Cardiac muscle cell (in vitro differentiated cells and primary cell): ENCODE results near the gene ESYT3. TPM values are rescaled to one million over a fixed set of nuclear protein-coding genes. Genes with fewer than 3 reads are reported as not detected.
"Not testable (repeated sequence)": the region's sequence is repeated elsewhere in the genome, so short reads cannot be mapped to it uniquely, and the experiment has no call there.

Experiments
- DNase-seq, 2 donors: peaks; one replicate each; pipeline versions ENCODE4 v3.0.0 to v3.0.0-alpha.2; 2010 to 2017; ENCODE audit warnings: low read depth in 1 of 2, low spot score in 1 of 2
- H3K27ac ChIP-seq: fragments of 200-600 bp; sonication (generic); 2 replicates; pipeline ENCODE4 v1.5.1; 2016
- H3K27me3 ChIP-seq: fragments of 200-600 bp; sonication (generic); 2 replicates; pipeline ENCODE4 v1.6.0; 2016; ENCODE audit warnings: control low read depth
- H3K36me3 ChIP-seq: fragments of 200-600 bp; sonication (generic); 2 replicates; pipeline ENCODE4 v1.5.1; 2016; ENCODE audit warnings: control low read depth
- H3K4me1 ChIP-seq: fragments of 200-600 bp; sonication (generic); 2 replicates; pipeline ENCODE4 v1.8.1; 2017; ENCODE audit warnings: low read depth, mild to moderate bottlenecking, mixed run types
- H3K4me3 ChIP-seq: fragments of 200-600 bp; sonication (generic); 2 replicates; pipeline ENCODE4 v1.5.1; 2016; ENCODE audit warnings: mild to moderate bottlenecking
- H3K9me3 ChIP-seq: fragments of 200-600 bp; sonication (generic); 2 replicates; pipeline ENCODE4 v1.5.1; 2017; ENCODE audit warnings: low read depth, mild to moderate bottlenecking, control low read depth
- polyA plus RNA-seq: library from polyadenylated mRNA; unstranded; fragments of >200 nt; fragmentation: Nextera tagmentation; extraction: Ambion mirVana; gene quantifications from 2 replicates; pipeline ENCODE4 v1.2.1, GENCODE V29; 2016
- total RNA-seq: library from RNA; depleted of rRNA; stranded (reverse); fragments of >200 nt; gene quantifications from 2 replicates; pipeline ENCODE4 v1.2.3, GENCODE V29; 2016
- TF ChIP-seq, protein P1 (sequence below): IDR thresholded peaks from 2 replicates; pipeline ENCODE4 v1.5.1; 2012; ENCODE audit warnings: low read depth, mild to moderate bottlenecking, low read length

Gene ESYT3
- total and polyA plus RNA-seq, 2 experiments from 2014 or later: 1.8 to 6.3 TPM

DNA sequence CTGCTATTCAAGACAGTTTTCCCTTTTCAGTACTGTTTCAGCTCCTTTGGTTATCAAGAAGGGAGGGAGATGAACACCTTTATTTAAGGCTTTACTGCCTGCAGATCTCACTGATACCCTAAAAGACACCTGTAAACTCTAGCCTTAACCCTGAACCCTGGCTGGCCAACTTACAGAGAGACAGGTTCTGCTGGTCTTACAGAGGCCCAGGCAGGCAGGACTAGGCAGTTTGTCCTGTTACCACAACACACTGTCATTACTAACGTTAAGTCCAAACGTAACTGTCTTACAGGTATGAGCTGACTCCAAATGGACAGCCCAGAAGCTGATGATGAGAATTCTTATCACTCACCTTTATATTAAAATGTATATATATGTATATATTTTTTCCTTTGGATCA, 42.1 kb downstream of the ESYT3 start:
- H3K4me3 ChIP-seq: no peak overlapping the region
- no peaks in the 10 kb centered on the region for H3K27me3 ChIP-seq
- DNase-seq: no peak
- no peaks in the 10 kb centered on the region for H3K9me3 ChIP-seq
- TF ChIP-seq, protein P1, sequence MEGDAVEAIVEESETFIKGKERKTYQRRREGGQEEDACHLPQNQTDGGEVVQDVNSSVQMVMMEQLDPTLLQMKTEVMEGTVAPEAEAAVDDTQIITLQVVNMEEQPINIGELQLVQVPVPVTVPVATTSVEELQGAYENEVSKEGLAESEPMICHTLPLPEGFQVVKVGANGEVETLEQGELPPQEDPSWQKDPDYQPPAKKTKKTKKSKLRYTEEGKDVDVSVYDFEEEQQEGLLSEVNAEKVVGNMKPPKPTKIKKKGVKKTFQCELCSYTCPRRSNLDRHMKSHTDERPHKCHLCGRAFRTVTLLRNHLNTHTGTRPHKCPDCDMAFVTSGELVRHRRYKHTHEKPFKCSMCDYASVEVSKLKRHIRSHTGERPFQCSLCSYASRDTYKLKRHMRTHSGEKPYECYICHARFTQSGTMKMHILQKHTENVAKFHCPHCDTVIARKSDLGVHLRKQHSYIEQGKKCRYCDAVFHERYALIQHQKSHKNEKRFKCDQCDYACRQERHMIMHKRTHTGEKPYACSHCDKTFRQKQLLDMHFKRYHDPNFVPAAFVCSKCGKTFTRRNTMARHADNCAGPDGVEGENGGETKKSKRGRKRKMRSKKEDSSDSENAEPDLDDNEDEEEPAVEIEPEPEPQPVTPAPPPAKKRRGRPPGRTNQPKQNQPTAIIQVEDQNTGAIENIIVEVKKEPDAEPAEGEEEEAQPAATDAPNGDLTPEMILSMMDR: no peak
- H3K36me3 ChIP-seq: no peaks in the 10 kb centered on the region
- peaks cover 3% of the 10 kb centered on the region for H3K4me1 ChIP-seq
- H3K27ac ChIP-seq: no peak overlapping the region

DNA sequence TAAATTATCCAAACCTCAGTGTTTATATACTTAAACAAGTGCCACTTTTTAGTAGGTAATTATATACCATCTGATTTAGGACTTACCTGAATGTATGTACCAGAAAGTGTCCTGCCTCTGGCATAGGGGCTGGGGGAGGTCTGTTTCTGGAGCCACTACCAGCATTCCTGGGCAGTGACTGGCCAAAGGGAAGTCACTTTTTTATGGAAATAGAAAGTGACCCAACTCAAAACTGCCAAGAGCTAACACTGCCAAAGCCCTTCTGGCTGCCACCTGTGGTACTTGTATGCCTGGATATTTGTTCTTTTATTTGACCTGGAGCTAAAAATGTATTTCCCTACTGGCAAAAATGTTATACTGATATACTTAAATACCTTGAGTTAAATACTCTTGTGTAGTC, 42.7 kb downstream of the ESYT3 start:
- no peak overlapping the region for H3K4me3 ChIP-seq
- no peaks in the 10 kb centered on the region for H3K9me3 ChIP-seq
- TF ChIP-seq, protein P1: no peak
- no peak for DNase-seq
- no peak overlapping the region for H3K27ac ChIP-seq
- H3K36me3 ChIP-seq: no peaks in the 10 kb centered on the region
- H3K27me3 ChIP-seq: no peaks in the 10 kb centered on the region
- peaks cover 3% of the 10 kb centered on the region for H3K4me1 ChIP-seq

DNA sequence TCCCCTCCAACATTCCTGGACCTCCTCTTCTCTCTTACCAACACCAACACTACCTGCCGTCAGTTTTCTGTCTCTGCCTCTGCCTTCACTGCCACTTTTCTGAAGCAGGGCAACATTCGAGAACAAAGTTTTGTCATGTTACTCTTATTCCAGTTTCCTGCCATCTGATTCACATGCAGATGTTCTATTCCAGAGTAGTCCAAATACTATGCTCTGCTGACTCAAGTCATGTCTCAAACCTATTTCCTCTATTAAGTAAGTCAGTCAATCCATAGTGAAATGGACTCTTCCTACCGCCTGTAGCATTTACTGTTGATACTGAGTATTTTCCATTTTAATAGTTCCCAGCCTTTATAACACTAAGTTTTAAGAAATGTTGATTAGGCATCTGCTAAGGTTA, 43.4 kb downstream of the ESYT3 start:
- TF ChIP-seq, protein P1: no peak
- Histone ChIP-seq H3K4me1 (peaks cover 3% of the 10 kb centered on the region), H3K27me3 (no peaks in the 10 kb centered on the region), H3K4me3 (no peak overlapping the region), H3K9me3 (no peaks in the 10 kb centered on the region), H3K36me3 (no peaks in the 10 kb centered on the region), H3K27ac (no peak overlapping the region)
- no peak for DNase-seq

DNA sequence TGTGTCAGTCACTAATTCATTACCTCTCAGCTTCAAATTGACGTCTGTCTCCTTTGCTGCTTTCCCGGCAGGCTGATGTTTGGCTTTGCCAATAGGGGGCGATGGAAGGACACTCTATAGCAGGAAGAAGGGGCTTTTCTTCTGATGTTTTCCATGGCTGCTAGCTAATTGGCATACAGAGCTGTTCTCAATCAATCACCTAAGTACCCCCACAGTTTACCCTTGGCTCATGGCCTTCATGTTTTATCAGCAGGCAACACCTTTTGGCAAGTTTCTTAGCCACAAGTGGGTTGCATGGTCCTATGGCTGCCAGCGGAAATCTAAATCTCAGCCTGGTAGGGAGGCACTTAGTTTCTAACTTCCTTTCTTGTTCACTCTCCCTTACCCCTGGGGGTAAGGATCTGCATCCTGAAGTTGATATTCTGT, 45.0 kb downstream of the ESYT3 start:
- TF ChIP-seq, protein P1: peak; percentile 95
- Histone ChIP-seq H3K4me1 (peaks cover 3% of the 10 kb centered on the region), H3K27ac (no peak overlapping the region), H3K27me3 (no peaks in the 10 kb centered on the region), H3K9me3 (no peaks in the 10 kb centered on the region), H3K36me3 (no peaks in the 10 kb centered on the region), H3K4me3 (no peak overlapping the region)
- DNase-seq: peak; percentile 59 to 72

DNA sequence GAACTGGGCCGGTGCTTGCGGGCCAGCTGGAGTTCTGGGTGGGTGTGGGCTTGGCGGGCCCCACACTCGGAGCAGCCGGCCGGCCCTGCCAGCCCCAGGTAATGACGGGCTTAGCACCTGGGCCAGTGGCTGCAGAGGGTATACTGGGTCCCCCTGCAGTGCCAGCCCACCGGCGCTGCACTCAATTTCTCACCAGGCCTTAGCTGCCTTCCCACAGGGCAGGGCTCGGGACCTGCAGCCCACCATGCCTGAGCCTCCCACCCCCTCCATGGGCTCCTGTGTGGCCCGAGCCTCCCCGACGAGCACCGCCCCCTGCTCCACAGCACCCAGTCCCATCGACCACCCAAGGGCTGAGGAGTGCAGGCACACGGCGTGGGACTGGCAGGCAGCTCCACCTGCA, 50.3 kb downstream of the ESYT3 start:
- H3K9me3 ChIP-seq, H3K4me1 ChIP-seq, H3K27me3 ChIP-seq, H3K36me3 ChIP-seq, H3K27ac ChIP-seq, H3K4me3 ChIP-seq, DNase-seq: not testable (repeated sequence)

DNA sequence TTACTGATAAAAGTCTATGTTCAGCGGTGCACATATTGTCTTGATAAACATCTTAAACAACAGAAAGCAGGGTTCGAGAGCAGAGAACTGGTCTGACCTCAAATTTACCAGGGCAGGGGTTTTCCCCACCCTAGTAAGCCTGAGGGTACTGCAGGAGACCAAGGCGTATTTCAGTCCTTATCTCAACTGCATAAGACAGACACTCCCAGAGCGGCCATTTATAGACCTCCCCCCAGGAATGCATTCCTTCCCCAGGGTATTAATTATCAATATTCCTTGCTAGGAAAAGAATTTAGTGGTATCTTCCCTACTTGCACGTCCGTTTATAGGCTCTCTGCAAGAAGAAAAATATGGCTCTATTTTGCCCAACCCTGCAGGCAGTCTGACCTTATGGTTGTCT, 52.2 kb downstream of the ESYT3 start:
- H3K27ac ChIP-seq, H3K36me3 ChIP-seq, H3K4me3 ChIP-seq, H3K9me3 ChIP-seq, H3K27me3 ChIP-seq, H3K4me1 ChIP-seq, DNase-seq: not testable (repeated sequence)

DNA sequence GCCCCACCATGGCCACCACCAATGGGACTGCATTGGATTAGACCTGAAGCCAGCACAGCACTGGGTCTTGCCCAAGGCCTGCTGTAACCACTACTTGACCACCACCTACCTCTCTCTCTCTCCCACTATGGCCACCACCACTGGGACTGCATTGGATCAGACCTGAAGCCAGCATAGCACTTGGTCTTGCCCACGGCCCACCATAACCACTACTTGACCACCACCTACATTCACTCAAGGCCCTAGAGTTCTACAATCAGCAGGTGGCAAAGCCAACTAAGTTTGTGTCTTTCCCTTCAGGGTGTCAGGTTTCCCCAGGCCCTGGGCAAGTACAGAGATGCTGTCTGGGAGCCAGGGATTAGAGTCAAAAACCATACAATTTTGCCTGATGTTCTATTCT, 57.6 kb downstream of the ESYT3 start:
- Histone ChIP-seq H3K27me3 (no peaks in the 10 kb centered on the region), H3K4me1 (peaks cover 8% of the 10 kb centered on the region), H3K9me3 (no peaks in the 10 kb centered on the region), H3K27ac (no peak overlapping the region), H3K4me3 (no peak overlapping the region), H3K36me3 (no peaks in the 10 kb centered on the region)
- DNase-seq: no peak
- TF ChIP-seq, protein P1: no peak
